H1 (cell line): Measurements from ENCODE around the gene CYB5B.

Experiments
- CTCF ChIP-seq, 3 experiments: IDR thresholded peaks; 1 replicate in 2 of 3; 2 replicates in 1 of 3; pipeline versions ENCODE4 v1.5.1 to v1.6.1; 2011; ENCODE audit warnings: low read length in 3 of 3, mild to moderate bottlenecking in 3 of 3, inconsistent platforms in 2 of 3, low read depth in 1 of 3, moderate library complexity in 1 of 3; ENCODE audit not compliant: insufficient read depth in 1 of 3; ENCODE audit errors: control extremely low read depth in 1 of 3
- EZH2 ChIP-seq: fragments of 200-600 bp; sonication (generic); IDR thresholded peaks from 2 replicates; pipeline ENCODE4 v1.7.1; 2012; ENCODE audit warnings: low read depth, mild to moderate bottlenecking, moderate library complexity, low read length, inconsistent platforms; ENCODE audit not compliant: severe bottlenecking
- POLR2AphosphoS5 ChIP-seq: IDR thresholded peaks from 2 replicates; pipeline ENCODE4 v1.6.1; 2011; ENCODE audit warnings: low read depth, low read length
- SIN3A ChIP-seq, 2 experiments: IDR thresholded peaks in 1 of 2; conservative IDR thresholded peaks in 1 of 2; 2 replicates each; pipeline ENCODE4 v1.6.1; 2011 to 2012; ENCODE audit warnings: low read length in 2 of 2, improper control_type of control experiment in 1 of 2, low read depth in 1 of 2, mild to moderate bottlenecking in 1 of 2
- SRF ChIP-seq: IDR thresholded peaks from 2 replicates; pipeline ENCODE4 v1.6.1; 2011; ENCODE audit warnings: mild to moderate bottlenecking, low read depth, low read length, moderate library complexity
- TAF1 ChIP-seq: IDR thresholded peaks from 2 replicates; pipeline ENCODE4 v1.6.1; 2011; ENCODE audit warnings: mild to moderate bottlenecking, low read depth, low read length

DNA sequence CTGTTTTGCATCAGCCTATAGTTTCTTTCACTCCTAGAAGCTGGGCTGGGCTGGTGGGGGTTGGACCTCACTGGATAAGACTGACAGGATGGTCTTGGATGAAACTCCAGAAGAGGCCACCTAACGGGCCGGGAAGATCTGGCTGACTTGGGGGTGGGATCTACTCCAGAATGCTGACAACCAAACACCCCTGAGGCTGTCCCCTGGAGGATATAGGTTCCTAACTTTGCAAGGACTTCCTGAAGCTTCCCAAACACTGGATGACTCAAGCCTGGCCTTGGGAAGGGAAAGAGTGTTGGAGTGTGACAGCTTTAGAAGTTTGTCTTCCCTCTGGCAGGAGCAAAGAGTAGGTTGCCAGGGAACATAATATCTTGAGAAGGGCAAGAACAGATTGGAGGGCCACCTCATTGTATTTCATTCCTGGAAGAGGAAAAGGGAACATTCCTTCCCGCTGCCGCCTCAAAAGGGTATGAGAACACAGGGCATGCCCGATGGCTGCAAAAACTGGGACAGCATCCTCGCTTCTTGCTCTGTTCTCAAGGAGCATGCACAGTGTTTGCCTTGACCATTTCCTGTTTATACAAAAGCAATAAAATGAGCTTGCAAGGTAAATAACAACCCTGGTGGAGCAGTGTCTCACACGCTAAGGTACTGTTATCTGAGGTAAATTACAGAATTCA, 6.8 kb upstream of the CYB5B start:
- TF ChIP-seq SRF: no peak
- no peak for TF ChIP-seq POLR2AphosphoS5
- TF ChIP-seq CTCF (IDR thresholded peaks at IDR 0.05; ENCODE audit: control extremely low read depth in 1 of 3, insufficient read depth in 1 of 3, low read depth in 1 of 3, low read length in 3 of 3): no peak
- no peak for TF ChIP-seq SIN3A (conservative IDR thresholded peaks at IDR 0.05 in 1 of 2, IDR thresholded peaks at IDR 0.05 in 1 of 2; ENCODE audit: low read depth in 1 of 2, low read length in 2 of 2)
- no peak for TF ChIP-seq TAF1
- TF ChIP-seq EZH2: no peak
